NCI-H345 treated with DMSO at 0.1 percent for 48 hours (cell line): ENCODE data around the gene KHSRP.

Source experiments
- DNase-seq: peaks from one replicate; lab custom pipeline; 2025; ENCODE audit not compliant: unreplicated experiment; lab: John Stamatoyannopoulos, UW

KHSRP gene

GRCh38 chr19:6393074-6393982 is 31.3 kb downstream of the KHSRP start, which contains the start of gene GTF2F1:
TSS of gene GTF2F1 (minus strand) at chr19:6393164. CDS start at chr19:6392995, 169 bp downstream.
- peak; percentile 97 for DNase-seq

DNA sequence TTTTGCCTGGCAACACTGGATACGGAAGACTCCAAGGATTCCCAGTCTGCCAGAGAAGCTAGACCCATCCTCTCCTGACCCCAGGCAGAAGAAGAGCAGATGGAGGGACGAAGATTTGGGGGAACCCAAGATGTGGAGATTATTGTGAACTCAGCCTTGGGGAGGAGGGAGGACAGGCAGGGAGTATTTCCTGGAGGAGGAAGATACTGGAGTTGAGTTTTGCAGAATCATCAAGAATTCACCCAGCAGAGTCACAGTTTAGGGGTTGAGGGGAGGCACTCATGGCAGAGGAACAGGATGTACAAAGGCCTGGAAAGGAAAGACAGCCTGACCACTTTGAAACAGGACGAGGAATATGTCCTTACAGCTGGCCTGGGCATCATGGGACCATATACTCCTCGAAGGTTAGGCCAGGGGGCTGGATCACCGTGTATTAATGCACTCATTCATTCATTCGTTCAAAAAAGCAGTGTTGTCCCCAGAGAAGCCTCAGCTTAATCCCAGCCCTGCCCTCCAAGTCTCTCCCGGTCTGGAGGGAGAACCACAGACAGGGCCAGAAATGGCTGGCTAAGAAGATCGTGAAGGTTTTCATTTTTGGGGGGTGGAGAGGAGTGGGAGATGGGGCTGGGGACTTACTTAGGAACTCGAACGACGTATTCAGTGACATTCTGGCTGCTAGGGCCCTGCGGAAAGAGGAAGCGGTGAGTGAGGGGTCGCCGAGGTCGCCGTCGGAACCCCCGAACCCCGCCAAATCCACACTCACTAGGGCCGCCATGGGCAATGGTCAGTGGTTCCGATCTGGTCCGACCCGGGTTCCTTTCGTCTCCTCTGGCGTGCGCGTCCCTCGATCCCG is 32.2 kb downstream of the KHSRP start:
- DNase-seq, result no peak

DNA sequence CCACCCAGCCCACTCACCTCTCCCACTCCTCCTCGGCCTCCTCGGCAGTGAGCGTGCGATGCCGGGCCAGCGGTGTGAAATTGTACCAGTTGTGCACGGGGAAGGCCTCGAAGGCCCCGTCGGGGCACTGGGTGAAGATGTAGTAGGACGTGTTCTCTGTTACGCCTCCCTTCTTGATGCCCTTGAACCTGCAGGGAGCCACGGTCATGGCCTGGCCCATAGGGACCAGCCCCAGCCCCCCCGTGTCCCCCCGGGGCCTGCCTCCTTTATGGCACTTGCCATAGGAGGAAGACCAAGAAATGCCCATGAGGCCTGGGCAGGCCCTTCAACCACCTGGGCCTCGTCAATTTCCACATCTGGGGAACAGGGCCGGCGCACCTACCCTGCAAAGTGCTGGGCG is 37.2 kb downstream of the KHSRP start:
- no peak for DNase-seq

DNA sequence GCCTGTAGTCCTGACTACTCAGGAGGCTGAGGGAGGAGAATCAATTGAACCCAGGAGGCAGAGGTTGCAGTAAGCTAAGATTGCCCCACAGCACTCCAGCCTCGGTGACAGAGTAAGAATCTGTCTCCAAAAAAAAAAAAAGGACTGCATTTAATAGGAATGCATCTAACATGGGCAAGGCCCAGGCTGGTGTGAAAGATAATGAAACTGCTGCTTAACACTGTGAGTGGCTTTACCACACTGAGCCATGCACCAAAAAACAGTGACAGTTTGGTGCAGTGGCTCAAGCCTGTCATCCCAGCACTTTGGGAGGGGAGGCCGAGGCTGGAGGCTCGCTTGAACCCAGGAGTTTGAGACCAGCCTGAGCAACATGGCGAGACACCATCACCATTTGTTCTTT is 40.2 kb downstream of the KHSRP start:
- no peak for DNase-seq

DNA sequence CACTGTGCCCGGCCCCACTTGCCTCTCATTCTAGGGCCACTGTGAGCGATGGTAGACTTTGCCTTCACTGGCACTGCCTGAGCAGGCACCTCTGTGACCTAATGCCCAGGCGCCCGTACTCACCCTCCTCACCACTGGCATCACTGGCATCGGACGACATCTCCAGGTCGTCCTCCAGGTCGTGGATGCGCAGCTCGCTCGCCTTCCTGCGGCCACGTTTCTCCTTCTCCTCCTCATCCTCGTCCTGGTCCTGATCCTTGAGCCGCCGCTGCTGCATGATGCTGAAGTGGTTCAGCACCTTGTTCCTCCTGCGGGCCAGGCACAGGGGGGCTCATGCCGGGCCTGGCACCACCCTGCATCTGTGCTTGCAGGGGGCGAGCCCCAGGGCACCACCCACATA is 41.4 kb downstream of the KHSRP start:
- DNase-seq, result no peak

- no peak for DNase-seq
Measured at GRCh38 chr19:6381030-6381750, 43.4 kb downstream of the KHSRP start.

- DNase-seq, result no peak
Measured at GRCh38 chr19:6379744-6380143, 44.9 kb downstream of the KHSRP start.

- DNase-seq, result no peak
Measured at GRCh38 chr19:6378486-6378885, 46.1 kb downstream of the KHSRP start.

- no peak for DNase-seq
Measured at GRCh38 chr19:6378041-6378440, 46.6 kb downstream of the KHSRP start.

- DNase-seq, result no peak
Measured at GRCh38 chr19:6376512-6377190, 48.0 kb downstream of the KHSRP start.

- no peak for DNase-seq
Measured at GRCh38 chr19:6375411-6376010, 49.1 kb downstream of the KHSRP start, which contains the start of gene PSPN. TSS of gene PSPN (minus strand) at chr19:6375933. CDS start at chr19:6375849, 84 bp downstream.

- DNase-seq, result no peak
Measured at GRCh38 chr19:6374711-6375410, 49.8 kb downstream of the KHSRP start.

DNA sequence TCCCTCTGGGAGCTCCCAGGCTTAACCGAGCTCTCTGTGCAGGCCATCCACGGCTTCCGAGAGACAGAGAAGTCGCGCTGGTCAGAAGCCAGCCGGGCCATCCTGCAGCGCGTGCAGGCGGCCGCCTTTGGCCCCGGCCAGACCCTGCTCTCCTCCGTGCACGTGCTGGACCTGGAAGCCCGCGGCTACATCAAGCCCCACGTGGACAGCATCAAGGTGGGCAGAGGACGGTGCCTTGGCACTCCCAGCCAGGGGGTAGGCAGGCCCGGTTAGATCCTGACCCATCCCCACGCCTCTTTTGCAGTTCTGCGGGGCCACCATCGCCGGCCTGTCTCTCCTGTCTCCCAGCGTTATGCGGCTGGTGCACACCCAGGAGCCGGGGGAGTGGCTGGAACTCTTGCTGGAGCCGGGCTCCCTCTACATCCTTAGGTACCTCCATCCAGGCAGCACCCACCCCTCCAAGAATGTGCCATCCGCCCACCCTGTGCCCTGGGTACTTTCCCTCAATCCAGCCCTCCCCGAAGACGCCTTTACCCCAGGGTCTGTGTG is 50.4 kb downstream of the KHSRP start:
- no peak for DNase-seq

- no peak for DNase-seq
Measured at GRCh38 chr19:6373813-6374108, 50.9 kb downstream of the KHSRP start.

DNA sequence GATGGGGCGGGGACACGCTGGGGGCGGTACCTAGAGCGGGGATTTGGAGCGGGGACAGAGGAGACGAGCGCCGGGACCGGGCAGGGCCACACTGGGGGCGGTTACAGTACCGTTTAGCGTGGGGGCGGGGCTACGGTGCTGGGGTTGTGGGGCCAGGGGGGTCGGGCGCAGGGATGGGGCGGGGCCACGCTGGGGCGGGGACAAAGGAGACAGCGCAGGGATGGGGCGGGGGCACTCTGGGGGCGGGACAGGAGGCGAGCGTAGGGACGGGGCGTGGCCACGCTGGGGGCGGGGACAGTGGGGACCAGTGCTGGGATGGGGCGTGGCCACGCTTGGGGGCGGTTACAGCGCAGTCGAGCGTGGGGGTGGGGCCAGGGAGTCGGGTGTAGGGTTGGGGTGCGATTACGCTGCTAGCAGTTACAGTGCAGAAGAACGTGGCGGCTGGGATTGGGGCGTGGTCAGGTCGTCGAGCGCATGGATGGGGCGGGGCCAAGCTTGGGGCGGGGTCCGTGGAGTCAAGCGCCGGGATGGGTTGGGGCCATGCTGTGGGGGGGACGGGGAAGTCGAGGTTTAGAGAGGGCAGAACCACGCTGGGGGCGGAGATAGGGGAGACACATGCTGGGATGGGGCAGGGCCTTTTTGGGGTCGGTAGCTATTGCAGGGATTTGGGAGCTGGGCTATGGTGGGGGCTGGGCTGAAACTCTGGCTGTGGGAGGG is 51.4 kb downstream of the KHSRP start:
- DNase-seq, result peak; percentile 88

- peak; percentile 99 for DNase-seq
Measured at GRCh38 chr19:6372594-6373095, 52.0 kb downstream of the KHSRP start, which contains the start of gene ALKBH7. TSS of gene ALKBH7 (plus strand) at chr19:6372794. CDS start at chr19:6372821, 27 bp downstream.

- DNase-seq, result no peak
Measured at GRCh38 chr19:6364353-6364752, 60.3 kb downstream of the KHSRP start.
